MCF 10A (cell line): ENCODE results near the gene VWA7. TPM values are rescaled to one million over a fixed set of nuclear protein-coding genes. Genes with fewer than 3 reads are reported as not detected.

Source experiments
- BruUV-seq: library from RNA; stranded (reverse); fragments of 400-500 nt; replicated peaks from 2 replicates; lab custom pipeline; 2021; lab: Mats Ljungman, UMichigan
- CTCF ChIA-PET: fragments of 300-600 bp; sonication (Branson Sonifier 250); formaldehyde crosslinking; extraction: SDS; loops from one replicate; lab custom pipeline; 2021; ENCODE audit warnings: antibody characterized with exemption, inconsistent platforms; lab: Yijun Ruan, JAX
- POLR2A ChIA-PET: fragments of 300-600, 350-650 bp; sonication (Branson Sonifier 250); formaldehyde crosslinking; extraction: SDS; loops from one replicate; lab custom pipeline; 2020; ENCODE audit warnings: antibody characterized with exemption, inconsistent platforms; lab: Yijun Ruan, JAX
- DNase-seq: peaks from one replicate; pipeline ENCODE4 v3.0.0-alpha.2; 2018; ENCODE audit not compliant: unreplicated experiment
- H3K27ac Mint-ChIP-seq: one replicate; pipeline ENCODE4 v1.8.0; 2022; ENCODE audit warnings: mild to moderate bottlenecking, low read depth, mixed read lengths; ENCODE audit not compliant: unreplicated experiment
- H3K27me3 Mint-ChIP-seq: one replicate; pipeline ENCODE4 v1.8.0; 2022; ENCODE audit warnings: mixed read lengths; ENCODE audit not compliant: insufficient read depth, unreplicated experiment
- H3K36me3 Mint-ChIP-seq: one replicate; pipeline ENCODE4 v1.8.0; 2022; ENCODE audit warnings: mild to moderate bottlenecking, moderate library complexity, mixed read lengths; ENCODE audit not compliant: insufficient read depth, unreplicated experiment
- H3K4me1 Mint-ChIP-seq: one replicate; pipeline ENCODE4 v1.8.0; 2022; ENCODE audit warnings: mixed read lengths; ENCODE audit not compliant: insufficient read depth, unreplicated experiment
- H3K4me3 Mint-ChIP-seq: one replicate; pipeline ENCODE4 v1.8.0; 2022; ENCODE audit warnings: mild to moderate bottlenecking, moderate library complexity, mixed read lengths; ENCODE audit not compliant: unreplicated experiment
- H3K9me3 Mint-ChIP-seq: one replicate; pipeline ENCODE4 v1.8.0; 2022; ENCODE audit warnings: mixed read lengths; ENCODE audit not compliant: unreplicated experiment
- intact Hi-C: fragments of 100-400 bp; cut with micrococcal nuclease; formaldehyde crosslinking; loops from 2 replicates; pipeline ENCODE4 v1.14.1; 2022
- total RNA-seq: library from RNA; stranded (reverse); gene quantifications from 2 replicates; pipeline ENCODE4 v1.2.3, GENCODE V29; 2022
- TF ChIP-seq, protein P1 (sequence below): fragments of 200-600 bp; IDR thresholded peaks from one replicate; pipeline ENCODE4 v1.8.0; 2022; ENCODE audit warnings: antibody characterized with exemption, mild to moderate bottlenecking; ENCODE audit not compliant: unreplicated experiment

The VWA7 gene
- total RNA-seq, 1 experiment from 2014 or later: 2.0 TPM

DNA sequence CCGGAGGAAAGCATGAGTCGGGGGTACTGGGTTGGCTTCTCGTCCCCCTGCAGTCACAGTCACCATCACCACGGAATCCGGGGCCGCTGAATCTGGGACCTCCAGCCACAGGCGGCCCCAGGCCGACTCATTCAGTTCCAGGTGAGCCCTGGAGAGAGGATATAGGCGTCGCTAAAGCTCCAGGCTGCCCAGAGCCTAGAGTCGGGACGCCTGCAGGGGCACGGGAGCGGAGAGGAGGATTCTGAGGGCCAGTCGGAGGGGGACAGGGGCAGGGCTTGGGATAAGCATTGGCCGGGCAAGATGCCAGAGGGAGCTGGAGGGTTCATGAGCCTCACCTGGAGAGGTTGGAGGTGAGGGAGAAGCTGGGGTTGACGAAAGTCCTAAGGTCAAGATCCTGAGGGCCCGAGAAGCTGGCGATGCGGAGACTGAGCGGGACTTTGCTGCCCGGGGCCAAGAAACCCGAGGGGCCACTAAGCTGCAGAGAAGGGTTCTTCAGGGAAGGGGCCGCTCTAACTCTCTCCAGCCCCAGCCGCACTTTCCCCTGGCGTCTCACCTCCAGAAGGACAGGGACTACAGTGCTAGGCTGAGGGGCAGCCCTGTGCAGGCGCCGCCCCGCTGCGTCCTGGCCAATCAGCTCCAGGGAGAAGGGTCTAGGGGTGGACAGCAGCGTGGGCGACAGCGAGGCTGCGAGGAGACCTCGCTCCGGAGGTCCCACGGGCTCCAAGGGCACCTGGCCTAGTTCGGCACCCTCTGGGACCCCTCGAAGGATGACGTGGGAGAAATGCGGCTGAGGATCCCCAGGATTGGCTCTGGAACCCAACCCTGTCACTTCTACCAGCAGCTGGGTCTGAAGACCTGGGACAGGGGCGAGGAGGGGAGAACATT is 11.0 kb downstream of the VWA7 start:
- no peaks in the 10 kb centered on the region for H3K4me1 Mint-ChIP-seq
- no TSS peak for BruUV-seq
- H3K36me3 Mint-ChIP-seq: no peaks in the 10 kb centered on the region
- DNase-seq: no peak
- H3K27me3 Mint-ChIP-seq: no peaks in the 10 kb centered on the region
- H3K27ac Mint-ChIP-seq: no peak overlapping the region
- H3K9me3 Mint-ChIP-seq: no peaks in the 10 kb centered on the region
- TF ChIP-seq, protein P1, sequence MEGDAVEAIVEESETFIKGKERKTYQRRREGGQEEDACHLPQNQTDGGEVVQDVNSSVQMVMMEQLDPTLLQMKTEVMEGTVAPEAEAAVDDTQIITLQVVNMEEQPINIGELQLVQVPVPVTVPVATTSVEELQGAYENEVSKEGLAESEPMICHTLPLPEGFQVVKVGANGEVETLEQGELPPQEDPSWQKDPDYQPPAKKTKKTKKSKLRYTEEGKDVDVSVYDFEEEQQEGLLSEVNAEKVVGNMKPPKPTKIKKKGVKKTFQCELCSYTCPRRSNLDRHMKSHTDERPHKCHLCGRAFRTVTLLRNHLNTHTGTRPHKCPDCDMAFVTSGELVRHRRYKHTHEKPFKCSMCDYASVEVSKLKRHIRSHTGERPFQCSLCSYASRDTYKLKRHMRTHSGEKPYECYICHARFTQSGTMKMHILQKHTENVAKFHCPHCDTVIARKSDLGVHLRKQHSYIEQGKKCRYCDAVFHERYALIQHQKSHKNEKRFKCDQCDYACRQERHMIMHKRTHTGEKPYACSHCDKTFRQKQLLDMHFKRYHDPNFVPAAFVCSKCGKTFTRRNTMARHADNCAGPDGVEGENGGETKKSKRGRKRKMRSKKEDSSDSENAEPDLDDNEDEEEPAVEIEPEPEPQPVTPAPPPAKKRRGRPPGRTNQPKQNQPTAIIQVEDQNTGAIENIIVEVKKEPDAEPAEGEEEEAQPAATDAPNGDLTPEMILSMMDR: no peak
- ChIA-PET CTCF (no interaction called here), POLR2A (interaction anchor here (0.8 kb wide), 1 partner anchor 13 kb away, joined by 3 read pairs; no protein-coding TSS in a partner anchor)
- intact Hi-C loops: no loop called here
- H3K4me3 Mint-ChIP-seq: no peak overlapping the region

DNA sequence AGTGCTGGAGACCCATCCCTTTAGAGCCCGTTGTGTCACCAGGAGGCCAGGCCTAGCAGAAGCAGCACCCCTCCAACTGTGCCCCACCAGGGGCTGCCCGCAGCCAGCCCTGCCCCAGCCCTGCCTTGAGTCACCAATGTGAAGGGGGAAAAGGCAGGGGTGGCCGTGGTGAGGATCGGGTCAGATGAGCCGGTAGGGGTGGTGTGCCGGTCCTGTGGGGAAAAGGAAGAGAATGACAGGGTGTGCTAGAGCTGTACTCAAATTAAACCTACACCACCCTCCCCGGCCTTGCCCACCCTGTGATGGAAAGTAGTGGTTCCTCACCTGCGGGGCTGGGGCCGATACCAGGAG is 11.6 kb downstream of the VWA7 start:
- no peaks in the 10 kb centered on the region for H3K9me3 Mint-ChIP-seq
- ChIA-PET CTCF (no interaction called here), POLR2A (interaction anchor here (0.8 kb wide), 1 partner anchor 13 kb away, joined by 3 read pairs; no protein-coding TSS in a partner anchor)
- intact Hi-C loops: no loop called here
- no peaks in the 10 kb centered on the region for H3K36me3 Mint-ChIP-seq
- TF ChIP-seq, protein P1: no peak
- H3K4me3 Mint-ChIP-seq: no peak overlapping the region
- BruUV-seq: no TSS peak
- no peaks in the 10 kb centered on the region for H3K4me1 Mint-ChIP-seq
- H3K27me3 Mint-ChIP-seq: no peaks in the 10 kb centered on the region
- no peak for DNase-seq
- no peak overlapping the region for H3K27ac Mint-ChIP-seq

DNA sequence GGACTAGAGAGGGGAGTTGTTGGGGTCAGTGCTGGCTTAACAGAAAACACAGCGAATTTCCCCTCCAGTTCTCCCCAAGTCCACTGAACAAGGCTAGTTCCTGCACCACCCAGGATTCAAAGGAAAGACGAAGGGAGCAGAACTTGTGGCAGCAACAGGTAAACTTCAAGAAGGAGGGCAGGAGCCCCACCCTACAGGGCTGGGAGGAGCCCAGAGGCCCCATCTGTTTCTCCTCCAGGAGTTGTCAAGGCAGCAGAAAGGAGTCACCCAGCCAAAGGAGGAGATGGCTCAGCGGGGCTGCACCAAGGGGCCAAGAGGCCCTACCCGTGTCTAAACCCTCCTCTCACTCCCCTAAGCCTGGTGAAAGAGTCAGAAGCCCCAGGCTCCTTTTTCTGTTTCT is 12.9 kb downstream of the VWA7 start:
- ChIA-PET CTCF (no interaction called here), POLR2A (interaction anchor here (1.1 kb wide), 1 partner anchor 11 kb away, joined by 3 read pairs; no protein-coding TSS in a partner anchor)
- Mint-ChIP-seq H3K4me3 (no peak overlapping the region), H3K36me3 (no peaks in the 10 kb centered on the region), H3K27ac (no peak overlapping the region), H3K9me3 (no peaks in the 10 kb centered on the region), H3K27me3 (no peaks in the 10 kb centered on the region), H3K4me1 (no peaks in the 10 kb centered on the region)
- DNase-seq: no peak
- intact Hi-C loops: no loop called here
- TF ChIP-seq, protein P1: no peak
- BruUV-seq: no TSS peak

DNA sequence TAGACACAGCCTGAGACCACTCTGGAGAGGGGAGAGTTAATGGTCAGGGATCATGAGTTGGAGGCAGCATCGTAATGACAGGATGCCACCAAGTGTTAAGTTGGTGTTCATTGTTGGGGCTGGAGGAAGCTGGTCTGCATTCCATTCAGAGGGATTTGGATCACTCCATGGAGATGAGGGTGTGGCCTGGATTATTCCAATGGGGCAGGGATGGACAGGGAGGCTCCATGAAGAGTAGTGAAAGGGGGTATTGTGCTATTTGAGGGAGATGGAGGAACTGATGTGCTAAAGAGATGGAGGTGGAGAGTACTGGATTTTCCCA is 13.5 kb downstream of the VWA7 start:
- no peaks in the 10 kb centered on the region for H3K27me3 Mint-ChIP-seq
- no TSS peak for BruUV-seq
- H3K4me3 Mint-ChIP-seq: no peak overlapping the region
- POLR2A ChIA-PET: interaction anchor here (1.1 kb wide), 1 partner anchor 11 kb away, joined by 3 read pairs; no protein-coding TSS in a partner anchor
- intact Hi-C loops: no loop called here
- H3K36me3 Mint-ChIP-seq: no peaks in the 10 kb centered on the region
- no peaks in the 10 kb centered on the region for H3K9me3 Mint-ChIP-seq
- CTCF ChIA-PET: interaction anchor here (0.7 to 1.2 kb wide), 3 partner anchors 27 to 987 kb away, joined by 3 to 4 read pairs (median 3); no protein-coding TSS in a partner anchor
- no peak overlapping the region for H3K27ac Mint-ChIP-seq
- no peaks in the 10 kb centered on the region for H3K4me1 Mint-ChIP-seq
- peak; percentile 26 for DNase-seq
- TF ChIP-seq, protein P1: no peak
